ENCODE measurements around the gene EFCAB6.

EFCAB6 gene

DNA sequence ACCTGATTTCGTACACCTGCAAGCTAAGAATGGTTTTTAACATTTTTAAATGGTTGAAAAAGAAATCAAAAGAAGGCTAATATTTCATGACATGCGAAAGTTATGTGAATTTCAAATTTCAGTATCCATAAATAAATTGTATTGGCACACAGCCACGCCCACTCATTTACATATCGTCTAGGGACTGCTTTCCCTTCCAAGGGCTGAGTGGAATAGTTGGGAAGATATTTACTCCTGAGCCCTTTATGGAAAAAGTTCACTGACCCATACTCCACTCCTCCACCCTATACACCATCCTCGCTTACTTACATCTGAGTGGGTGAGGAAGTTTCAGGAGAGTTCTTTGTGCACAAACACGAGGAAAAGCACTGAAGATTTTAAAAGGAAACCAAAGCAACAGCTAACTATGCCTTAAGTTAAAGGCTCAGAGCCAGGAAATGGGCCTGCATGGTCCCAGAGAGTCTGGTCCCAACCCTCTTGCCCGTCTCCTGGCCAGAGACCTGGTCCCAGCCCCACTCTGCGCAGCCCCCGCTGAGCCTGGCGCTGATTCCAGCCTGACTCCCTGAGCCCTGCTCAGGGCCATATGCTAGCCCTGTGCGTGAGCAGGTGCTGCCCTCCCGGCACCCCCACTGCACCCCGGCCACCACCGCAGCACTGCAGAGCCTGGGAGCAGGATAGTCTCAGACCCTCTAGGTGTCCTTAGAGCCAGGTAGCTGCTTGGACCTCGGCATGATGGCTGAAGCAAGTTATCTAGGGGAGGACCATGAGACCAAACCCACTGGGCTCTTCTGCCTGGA, 69.8 kb downstream of the EFCAB6 start:
- DNase-seq (ENCODE audit: low spot score): no peak
- in situ Hi-C loops (cut with MboI; ENCODE audit: low pct_unique_long_range_greater_than_20kb, low sequenced_read_pairs, unreplicated experiment): no loop called here
- TF ChIP-seq, protein P1, sequence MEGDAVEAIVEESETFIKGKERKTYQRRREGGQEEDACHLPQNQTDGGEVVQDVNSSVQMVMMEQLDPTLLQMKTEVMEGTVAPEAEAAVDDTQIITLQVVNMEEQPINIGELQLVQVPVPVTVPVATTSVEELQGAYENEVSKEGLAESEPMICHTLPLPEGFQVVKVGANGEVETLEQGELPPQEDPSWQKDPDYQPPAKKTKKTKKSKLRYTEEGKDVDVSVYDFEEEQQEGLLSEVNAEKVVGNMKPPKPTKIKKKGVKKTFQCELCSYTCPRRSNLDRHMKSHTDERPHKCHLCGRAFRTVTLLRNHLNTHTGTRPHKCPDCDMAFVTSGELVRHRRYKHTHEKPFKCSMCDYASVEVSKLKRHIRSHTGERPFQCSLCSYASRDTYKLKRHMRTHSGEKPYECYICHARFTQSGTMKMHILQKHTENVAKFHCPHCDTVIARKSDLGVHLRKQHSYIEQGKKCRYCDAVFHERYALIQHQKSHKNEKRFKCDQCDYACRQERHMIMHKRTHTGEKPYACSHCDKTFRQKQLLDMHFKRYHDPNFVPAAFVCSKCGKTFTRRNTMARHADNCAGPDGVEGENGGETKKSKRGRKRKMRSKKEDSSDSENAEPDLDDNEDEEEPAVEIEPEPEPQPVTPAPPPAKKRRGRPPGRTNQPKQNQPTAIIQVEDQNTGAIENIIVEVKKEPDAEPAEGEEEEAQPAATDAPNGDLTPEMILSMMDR (IDR thresholded peaks at IDR 0.05; ENCODE audit: extremely low read depth, insufficient read depth, missing control alignments): no peak

DNA sequence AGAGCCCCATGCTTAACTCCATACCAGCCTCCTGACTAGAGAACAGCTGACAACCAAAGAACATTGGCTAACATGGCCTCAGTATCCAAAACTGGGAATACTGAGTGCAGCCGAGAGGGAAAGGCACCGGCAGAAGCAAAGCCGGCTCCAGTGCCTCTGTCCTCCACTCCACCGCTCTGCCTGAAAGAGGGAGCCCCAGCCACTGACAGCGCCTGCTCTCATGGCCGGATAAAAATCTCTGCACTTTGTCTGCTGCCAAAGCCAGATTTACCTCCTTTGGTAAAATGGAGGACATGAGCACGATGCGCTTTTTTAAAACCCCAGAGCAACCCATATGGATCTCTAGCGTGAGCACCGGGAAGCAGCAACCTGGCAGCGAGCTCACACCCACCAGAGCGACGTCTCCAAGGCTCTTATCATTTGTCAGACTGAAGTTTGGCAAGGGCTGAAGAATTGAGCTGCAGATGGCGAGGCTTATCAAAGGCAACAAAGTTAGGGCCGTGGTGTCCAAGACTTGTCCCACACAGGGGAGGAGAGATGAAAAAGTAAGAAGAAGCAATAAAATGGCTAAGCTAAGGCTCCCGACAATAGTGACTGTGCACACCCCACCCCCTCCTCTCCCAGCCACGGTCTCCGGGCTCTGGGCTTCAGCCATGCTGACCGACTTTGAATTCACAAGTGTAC, 71.4 kb downstream of the EFCAB6 start:
- TF ChIP-seq, protein P1 (IDR thresholded peaks at IDR 0.05; ENCODE audit: extremely low read depth, insufficient read depth, missing control alignments): no peak
- in situ Hi-C loops (cut with MboI; ENCODE audit: low pct_unique_long_range_greater_than_20kb, low sequenced_read_pairs, unreplicated experiment): no loop called here
- no peak for DNase-seq (ENCODE audit: low spot score)

DNA sequence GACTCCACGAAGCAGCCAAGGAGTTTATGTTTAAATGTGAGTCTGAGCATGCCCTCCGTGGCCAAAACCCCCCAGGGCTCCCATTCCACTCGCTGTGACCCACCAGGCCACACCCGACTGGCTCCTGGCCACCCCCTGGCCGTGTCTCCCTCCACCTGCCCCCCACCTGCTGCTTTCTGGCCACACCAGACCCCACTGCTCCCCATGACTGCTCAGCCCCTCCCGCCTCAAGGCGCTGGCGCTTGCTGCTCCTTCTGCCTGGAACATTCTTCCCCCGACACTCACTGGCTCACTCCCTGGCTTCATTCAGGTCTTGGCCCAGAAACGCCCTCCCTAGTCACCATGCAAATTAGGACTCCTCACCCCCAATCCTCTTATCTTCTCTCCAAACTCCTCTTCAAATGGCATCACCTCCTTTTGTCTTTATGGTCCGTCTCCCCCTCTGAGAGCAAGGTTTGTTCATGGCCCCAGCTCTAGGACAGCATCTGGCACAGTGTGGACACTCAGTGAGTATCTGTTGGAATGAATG, 72.2 kb downstream of the EFCAB6 start:
- in situ Hi-C loops (cut with MboI; ENCODE audit: low pct_unique_long_range_greater_than_20kb, low sequenced_read_pairs, unreplicated experiment): no loop called here
- no peak for DNase-seq (ENCODE audit: low spot score)

DNA sequence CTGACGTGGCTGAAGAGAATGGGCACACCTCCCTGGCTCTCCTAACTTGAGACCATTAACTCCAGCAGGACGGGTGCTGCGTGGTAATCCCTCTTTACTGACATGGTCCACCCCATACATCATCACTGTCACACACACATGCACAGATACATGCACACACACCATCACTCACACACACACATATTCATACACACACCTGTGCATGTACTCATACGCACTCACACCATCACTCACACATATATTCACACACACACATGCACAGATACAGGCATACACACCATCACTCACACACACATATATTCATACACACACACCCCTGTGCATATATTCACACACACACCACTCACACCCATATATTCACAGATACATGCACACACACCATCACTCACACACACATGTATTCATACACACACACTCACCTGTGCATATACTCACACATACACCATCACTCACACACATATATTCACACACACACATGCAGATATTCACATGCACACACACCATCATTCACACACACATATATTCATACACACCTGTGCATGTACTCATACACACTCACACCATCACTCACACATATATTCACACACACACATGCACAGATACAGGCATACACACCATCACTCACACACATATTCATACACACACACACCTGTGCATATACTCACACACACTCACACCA, 74.8 kb downstream of the EFCAB6 start:
- TF ChIP-seq, protein P1 (IDR thresholded peaks at IDR 0.05; ENCODE audit: extremely low read depth, insufficient read depth, missing control alignments): no peak
- DNase-seq (ENCODE audit: low spot score): no peak
- in situ Hi-C loops (cut with MboI; ENCODE audit: low pct_unique_long_range_greater_than_20kb, low sequenced_read_pairs, unreplicated experiment): no loop called here

More for the DNA sequence above, 72.2 kb downstream of the EFCAB6 start:
- TF ChIP-seq, protein P1 (IDR thresholded peaks at IDR 0.05; ENCODE audit: extremely low read depth, insufficient read depth, missing control alignments): no peak

DNA sequence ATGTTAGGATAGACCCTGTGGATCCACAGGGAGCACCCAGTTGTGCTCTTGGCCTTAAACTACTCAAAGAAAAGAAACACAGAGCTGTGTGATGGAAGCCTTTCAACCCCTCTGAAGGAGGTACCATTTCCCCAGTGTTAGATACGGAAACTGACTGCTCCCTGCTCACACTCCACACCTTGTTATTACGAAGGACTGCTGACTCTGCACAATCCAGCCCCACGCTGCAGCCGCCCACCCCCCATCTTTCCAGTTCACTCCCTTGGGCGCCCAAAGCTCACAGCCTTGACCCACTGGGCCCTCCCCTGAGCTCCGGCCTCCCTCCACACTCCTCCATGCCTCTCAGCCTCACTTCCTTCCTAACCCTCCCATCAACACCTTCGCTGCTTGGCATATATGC, 75.5 kb downstream of the EFCAB6 start:
- in situ Hi-C loops (cut with MboI; ENCODE audit: low pct_unique_long_range_greater_than_20kb, low sequenced_read_pairs, unreplicated experiment): no loop called here
- DNase-seq (ENCODE audit: low spot score): no peak
- TF ChIP-seq, protein P1 (IDR thresholded peaks at IDR 0.05; ENCODE audit: extremely low read depth, insufficient read depth, missing control alignments): no peak

DNA sequence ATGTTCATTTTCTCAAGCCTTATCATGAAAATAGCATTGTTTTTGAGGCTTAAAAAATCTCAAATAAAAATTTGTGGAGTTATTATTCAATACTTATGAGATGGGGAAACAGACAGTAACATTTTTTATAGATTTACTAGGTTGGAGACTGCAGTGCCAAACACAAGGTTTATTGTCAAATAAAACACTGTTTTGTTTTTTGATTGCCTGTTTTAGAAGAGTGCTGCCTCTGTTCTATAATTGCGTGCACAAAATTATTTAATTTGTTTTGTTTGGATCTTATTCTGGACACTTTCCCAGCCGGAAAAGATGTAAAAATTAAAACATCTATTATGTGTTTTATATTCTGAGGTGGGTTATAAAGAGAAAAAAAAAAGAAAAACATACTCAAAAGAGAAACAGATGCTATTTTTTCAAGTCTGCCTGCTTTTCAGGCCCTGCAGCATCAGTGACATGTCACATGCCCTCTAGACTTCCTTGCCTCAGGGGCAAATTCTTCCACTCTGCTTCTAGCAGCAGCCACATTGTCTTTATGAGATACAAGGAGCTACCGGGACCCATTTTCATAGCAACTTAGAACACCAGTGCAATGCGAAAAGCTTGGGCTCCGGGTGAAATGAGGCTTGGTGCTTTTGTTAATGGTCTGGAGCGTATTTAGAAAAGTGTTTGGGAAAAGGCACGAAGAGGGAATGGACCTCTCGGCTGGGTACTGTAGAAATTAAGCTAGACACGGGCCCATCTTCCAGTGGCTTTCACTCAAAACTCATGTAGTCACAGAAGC, 77.5 kb downstream of the EFCAB6 start:
- DNase-seq (ENCODE audit: low spot score): no peak
- in situ Hi-C loops (cut with MboI; ENCODE audit: low pct_unique_long_range_greater_than_20kb, low sequenced_read_pairs, unreplicated experiment): no loop called here
- TF ChIP-seq, protein P1 (IDR thresholded peaks at IDR 0.05; ENCODE audit: extremely low read depth, insufficient read depth, missing control alignments): no peak
